ENCODE measurements around the gene KLK6.

The KLK6 gene

DNA sequence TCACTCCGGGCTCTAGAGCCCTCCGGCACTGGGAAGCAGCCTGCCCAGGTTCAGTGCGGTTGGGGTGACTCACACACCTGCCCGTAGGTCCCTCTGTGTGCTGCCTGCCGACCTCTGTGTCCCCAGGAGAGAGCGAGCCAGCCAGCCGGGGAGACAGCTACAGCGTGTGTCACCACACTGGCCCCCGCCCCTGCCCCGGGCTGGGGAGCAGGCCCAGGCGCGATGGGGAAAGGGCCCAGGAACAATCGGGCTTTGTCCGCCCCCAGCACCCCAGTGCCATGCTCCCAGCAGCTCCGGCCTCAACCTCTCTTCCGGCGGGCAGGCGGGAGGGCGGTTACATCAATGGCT lies at the start of gene KLK6:
KLK6 (minus strand) TSS at position 179 of the 348 bp plus-strand sequence. CDS start 1,487 bp downstream, outside the sequence.
- DNase-seq = no peak

DNA sequence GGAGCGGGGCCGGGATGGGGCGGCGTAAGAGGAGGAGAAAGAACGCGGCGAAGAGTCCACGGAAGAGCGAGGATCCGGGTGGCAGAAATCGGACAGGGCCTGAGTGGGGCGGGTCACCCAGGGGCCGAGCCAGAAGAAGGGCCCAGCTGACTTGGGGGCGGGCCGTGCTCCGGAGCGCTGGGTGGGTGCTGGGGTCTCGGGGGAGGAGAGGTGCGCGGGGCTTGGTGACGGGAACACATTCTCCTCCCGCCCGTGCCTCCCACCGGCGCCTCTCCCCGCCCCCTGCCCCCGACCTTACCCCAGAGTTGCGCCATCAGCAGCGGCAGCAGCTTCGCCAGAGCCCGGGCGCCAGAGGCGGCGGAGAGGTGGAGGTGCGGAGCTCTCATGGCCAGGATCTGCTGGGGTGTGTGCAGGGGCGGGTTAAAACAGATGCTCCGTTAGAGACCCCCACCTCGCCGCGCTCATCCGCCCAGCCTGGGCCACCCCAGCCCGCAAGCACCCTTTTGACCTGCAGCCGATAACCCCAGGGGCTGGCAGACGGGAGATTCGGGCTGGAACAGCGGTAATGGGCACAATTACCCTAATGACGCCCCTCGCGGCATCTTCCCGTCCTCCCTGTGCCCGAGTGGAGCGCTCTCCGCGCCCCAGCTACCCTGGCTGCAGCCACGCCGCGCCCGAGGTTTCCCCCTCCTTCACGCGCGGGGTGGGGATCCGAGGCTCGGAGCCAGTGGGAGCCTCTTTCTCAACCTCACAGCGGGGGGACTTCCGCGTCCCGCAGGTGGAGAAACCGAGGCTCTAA lies 49.6 kb upstream of the KLK6 start:
- no peak for DNase-seq

DNA sequence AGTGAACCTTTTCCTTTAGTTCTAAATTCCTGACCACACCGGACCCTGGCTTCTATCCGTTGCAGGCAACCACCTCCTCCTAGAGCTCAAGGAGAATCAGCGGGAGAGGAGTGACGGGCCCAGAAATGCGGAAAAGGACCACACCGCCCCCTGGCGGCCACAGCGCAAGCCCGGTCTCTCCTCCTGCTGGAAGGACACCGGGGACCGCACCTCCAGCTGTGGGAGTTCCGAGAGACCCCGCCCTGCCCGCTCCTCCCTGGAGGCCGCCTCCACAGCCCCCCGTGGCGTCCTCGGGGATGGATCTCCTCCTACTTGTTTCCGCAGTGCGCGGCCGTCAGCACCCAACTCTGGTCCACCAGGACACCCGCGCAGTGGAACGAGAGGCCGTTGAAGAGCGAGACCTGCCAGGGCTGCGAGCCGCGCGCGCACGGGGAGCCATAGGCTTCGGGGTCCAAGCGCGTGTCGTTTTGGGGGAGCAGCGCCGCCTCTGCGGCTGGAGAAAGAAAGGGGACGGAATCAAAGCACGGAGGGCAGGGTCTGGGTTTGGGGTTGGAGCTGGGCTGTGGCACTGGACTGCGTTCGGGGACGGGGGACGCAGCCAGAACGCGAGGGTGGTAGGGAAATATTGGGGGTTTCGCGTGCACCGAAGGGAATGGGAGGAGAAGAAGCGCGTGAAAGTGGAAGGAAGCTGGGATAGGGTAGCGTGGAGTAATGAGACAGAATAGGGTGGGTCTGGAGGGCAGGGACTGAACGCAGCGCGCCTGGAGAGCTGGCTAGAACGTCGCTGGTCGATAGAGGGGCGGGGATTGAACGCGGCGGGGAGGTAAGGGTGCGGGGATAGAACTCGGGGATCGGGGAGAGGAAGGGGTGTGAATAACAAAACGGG lies 47.6 kb upstream of the KLK6 start:
- no peak for DNase-seq

DNA sequence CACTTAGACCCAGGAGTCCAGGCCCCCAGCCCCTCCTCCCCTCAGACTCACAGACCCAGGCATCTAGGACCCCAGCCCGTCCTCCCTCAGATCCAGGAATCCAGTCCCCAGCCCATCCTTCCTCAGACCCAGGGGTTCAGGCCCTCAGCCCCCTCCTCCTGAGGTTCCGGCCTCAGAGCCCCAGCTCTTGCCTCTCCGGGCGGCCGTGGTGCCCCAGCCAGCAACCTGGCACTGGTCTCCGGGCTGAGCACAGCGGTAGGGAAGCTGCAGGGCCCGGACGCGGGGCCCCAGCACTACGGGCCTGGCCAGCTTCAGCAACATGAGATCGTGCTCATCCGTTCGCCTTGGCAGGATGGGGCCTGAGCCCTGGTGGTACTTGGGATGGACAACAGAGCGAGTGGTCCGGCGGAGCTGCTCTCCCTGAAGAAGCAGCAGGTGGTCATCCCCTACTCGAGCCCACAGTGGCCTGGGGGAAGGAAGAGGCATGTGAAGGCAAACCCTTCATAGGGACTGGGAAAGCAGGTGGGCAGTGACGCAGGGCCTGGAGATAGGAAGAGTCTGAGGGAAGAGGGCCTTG lies 46.4 kb upstream of the KLK6 start:
- no peak for DNase-seq

DNA sequence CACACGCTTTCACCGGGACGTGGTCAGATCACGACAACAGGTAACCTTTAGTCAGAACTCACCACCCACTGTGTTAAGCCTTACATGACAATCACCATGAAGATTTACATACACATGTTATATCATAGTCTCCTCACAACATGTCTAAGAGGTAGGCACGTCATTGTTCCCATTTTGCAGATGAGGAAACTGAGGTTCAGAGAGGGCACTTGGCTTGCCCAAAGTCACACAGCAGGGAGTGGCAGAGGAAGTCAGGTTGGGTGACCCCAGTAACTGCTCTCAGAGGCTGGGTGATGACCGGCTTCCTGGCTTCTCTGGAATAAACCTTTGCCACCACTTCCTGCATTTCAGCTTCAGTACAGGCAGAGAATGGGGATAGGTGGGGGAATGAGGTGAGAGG lies 44.9 kb upstream of the KLK6 start:
- no peak for DNase-seq

DNA sequence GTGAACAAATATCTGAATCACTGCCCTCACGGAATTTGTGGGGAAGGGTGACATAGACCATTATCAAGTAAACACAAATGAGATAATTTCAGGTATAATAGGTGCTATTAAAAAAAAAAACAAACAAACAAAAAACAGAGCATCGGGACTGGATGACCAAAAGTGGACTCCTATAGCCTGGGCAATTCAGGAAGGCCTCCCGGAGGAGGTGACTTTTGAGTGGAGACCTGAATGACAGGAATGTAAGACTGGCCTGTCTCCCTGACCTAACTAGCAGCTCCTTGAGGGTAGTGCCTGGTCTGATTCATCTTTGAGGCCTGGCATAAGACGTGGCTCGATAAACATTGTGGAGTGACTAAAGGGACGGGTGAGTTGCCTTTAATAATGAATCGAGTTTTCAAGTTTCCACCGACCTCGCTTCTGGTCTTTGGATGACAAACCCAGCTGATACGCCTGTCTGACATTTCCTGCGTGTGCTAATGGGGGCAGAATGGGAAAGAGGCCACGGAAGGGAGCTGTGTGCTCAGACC lies 43.3 kb upstream of the KLK6 start:
- DNase-seq = no peak

DNA sequence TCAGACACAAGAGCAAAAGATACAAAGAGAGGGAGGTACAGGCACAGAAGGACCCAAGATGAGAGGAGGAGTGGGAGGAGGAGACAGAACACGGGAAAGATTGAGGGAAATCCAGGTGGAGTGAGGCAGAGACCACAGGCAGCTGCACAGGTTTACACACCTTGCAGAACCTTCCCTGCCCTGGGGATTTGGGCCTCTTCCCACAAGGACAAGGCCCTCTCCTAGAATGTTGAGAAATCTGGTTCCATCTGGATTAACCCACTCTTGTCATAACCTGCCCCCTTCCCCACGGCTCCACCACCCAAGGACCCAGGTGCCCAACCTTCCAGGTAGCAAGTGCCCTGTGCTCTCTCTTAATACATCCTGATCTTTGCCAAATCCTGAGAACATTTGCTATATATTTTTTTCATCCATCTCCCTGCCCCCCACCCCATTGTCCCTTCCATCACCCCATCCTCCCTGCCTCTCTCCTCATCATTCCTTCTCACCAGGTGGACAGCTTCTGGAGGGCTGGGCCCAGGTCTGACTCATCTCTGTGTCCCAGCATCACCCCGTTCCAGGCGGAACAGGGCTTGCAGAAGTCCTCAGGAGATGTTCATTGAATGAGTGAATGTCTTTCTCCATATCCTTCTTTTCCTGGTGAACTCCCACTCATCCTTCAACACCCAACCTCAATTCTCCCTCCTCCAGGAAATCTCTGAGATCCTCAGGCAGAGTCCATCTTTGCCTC lies 40.8 kb upstream of the KLK6 start:
- no peak for DNase-seq

DNA sequence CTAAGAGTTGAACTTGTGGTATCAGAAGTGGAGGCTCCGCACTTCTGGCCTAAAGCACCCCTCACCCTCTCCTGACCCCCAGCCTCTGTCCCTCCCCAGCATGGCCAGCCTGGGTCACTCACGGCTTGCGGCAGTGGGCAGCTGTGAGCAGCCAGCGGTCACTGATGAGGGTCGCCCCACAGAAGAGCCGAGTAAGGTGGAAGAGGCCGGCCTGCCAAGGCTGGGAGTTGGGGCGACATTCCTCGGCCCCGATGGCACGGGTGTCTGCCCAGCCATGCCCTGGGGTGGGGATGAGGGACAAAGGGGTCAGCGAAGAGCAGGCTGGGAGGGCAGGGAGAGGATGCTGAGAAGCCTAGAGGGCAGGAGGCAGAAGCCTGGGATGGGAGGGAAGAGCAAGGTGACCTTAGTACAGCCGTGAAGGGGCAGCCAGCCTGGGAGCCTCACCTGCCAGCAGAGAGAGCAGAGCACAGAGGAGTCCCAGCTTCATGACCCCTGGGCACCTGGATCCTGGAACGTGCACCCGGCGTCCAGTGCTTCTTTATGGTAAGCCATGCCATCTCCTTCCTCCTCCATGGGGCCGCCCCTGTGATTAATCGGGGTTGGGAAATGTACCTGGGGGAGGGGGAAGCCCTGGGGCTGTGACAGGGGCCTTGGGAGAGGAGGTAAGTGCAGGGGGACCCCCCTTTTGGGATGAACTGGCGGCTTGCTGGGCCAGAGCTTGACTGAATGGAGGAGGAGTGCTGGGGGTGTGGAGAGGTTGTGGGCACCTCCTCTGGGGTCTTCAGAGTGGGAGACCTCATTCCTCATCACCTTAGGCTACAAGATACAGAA lies 39.9 kb upstream of the KLK6 start:
- DNase-seq = no peak

DNA sequence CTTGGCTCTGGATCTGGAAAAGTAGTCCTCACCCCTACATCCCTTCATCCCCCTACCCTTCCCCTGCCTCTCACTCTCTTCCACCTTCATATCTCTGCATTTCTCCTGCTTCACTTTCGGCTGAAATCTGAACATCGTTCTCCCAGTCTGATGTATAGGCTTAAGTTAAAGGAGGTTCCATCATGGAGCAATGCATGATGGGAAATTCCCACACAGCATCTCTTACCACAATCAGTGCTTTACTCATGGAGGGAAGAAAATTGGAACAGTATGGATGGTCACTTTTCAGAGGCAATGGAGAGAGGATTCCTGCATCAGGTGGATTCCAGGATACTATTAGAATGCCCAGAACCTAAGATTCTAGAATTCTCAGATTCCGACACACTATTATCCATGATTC lies 38.1 kb upstream of the KLK6 start:
- DNase-seq = no peak

DNA sequence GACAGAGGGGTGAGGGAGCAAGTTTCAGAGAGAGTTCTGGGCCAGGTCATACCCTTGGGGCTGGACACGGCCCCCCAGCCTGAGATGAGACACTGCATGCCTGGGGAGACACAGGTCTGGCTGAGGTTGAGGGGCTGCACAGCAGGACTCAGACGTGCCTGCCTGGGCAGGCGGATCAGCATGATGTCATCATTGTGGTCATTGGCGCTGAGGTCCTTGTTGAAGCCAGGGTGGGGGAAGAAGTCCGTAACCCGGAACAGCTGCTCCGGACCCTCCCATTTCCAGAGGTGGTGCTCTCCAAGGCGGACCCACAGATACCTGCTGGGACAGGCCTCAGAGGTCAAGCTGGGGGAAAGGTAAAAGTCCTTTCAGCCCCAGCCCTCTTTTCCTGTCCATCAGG lies 37.0 kb upstream of the KLK6 start:
- DNase-seq = no peak

DNA sequence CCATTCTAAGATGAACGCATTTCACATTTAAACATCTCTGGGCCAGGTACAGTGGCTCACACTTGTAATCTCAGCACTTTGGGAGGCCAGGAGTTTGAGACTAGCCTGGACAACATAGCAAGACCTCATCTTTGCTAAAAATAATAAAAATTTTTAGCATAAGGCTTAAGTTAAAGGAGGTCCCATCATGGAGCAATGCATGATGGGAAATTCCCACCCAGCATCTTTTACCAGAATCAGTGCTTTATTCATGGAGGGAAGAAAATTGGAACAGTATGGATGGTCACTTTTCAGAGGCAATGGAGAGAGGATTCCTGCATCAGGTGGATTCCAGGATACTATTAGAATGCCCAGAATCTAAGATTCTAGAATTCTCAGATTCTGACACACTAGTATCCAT lies 35.9 kb upstream of the KLK6 start:
- DNase-seq = no peak

DNA sequence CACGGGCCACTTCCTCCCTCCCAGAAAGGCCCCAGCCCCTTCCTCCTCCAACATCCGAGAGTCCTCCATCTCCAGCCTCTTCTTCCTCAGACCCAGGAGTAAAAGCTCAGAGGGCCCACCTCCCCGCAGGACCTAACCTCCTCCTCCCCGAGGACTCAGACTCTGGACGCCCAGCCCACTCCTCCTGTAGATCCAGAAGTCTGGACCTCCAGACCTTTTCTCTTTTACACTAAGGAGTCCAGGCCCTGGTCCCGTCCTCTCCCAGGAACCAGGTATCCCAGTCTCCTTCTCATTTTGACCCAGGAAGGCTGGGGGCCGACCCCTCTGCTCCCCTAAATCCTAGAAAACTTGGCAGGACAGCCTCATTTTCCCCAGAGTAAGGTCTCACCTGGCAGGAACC lies 33.9 kb upstream of the KLK6 start:
- DNase-seq = no peak

DNA sequence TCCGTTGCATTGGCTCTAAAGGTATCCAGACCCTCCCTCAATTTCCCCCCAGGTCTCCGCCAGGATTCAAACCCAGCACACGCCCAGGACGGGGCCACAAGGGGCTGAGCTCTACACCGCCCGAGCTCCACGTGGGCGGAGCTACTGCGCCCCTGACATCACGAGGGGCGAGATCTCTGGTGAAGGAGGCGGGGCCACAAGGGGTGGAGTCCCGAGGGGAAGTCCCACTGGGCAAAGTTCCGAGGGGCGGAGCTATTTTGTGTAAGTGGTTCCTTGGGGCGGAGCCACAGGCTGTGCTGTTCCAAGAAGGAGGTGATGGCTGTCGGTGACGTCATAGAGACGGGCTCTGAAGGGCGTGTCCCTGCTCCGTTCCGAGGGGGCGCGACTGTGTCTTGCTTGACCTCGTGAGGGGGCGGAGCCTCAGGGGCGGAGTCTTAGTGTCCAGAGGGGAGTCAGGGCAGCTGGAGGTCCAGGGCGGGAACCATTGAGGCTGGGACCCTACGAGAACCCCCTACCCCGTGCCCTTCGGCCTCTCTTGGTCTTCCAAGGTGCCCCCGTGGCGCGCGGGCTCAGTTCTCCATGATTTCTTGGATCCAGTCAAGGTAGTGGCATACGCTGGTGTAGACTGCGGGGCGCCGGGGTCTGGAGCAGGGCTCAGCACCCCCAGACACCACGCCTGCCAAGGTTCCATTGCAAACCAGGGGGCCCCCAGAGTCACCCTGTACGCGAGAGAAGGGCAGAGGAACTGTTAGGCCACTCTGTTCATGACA lies 33.3 kb upstream of the KLK6 start:
- no peak for DNase-seq

DNA sequence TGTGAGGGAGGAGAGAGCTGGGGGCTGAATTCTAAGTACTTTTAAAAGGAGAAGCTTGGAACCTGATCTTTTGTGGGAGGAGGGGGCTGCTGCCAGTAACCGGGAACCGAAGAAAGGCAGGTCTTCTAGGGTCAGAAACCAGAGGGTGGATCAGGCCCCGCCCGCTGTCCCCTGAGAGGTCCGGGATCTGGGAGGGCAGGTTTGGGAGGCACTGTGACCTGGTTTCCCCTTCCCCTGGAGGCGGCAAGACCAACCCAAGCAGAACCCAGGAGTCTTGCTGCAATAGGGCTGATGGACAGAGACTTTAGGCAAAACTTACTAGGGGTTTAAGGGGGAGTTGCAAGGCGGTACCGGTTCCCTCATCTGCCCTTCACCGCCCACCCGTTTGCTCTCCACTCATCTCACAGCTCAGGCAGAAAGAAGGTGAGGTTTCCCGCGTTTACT lies 32.7 kb upstream of the KLK6 start:
- no peak for DNase-seq

DNA sequence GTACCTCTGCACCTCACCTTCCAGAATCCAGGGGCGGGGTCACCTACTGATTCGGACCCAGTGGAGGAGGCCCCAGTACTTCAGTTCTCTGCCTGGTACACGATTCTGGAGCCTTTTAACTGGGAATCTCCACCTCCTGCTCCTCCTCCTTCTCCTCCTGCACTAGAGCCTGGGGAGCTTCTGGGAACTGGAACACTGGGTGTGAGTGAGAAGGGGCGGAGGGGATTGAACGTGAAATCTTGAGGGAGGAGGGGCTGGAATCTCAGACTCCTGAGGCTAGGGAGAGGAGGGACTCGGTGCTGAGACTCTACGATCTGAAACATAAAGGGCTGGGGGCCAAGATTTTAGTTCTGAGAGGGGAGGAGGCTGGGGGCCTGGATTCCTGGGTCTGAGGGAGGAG lies 32.1 kb upstream of the KLK6 start, which contains the start of gene KLK8:
KLK8 (minus strand) TSS at position 90 of the 400 bp plus-strand sequence. CDS start 437 bp downstream, outside the sequence.
- no peak for DNase-seq

DNA sequence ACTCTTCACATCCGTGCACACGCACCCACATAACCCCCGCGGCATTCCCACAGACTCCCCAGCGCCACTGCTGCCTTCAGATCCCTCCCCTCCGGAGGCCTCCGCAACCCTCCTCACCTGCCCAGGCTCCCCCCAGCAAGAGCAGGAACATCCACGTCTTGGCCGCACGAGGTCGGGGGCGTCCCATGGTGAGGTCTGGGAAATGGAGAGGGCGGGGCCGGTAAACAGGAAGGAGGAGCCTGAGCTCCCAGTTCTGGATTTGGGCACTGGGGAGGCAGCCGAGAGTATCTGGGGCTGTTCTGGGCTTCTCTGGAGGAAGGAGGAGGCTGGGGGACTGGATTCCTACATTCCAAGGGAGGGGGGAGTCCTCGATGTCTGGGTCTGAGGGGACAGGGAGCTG lies 31.6 kb upstream of the KLK6 start:
- no peak for DNase-seq

DNA sequence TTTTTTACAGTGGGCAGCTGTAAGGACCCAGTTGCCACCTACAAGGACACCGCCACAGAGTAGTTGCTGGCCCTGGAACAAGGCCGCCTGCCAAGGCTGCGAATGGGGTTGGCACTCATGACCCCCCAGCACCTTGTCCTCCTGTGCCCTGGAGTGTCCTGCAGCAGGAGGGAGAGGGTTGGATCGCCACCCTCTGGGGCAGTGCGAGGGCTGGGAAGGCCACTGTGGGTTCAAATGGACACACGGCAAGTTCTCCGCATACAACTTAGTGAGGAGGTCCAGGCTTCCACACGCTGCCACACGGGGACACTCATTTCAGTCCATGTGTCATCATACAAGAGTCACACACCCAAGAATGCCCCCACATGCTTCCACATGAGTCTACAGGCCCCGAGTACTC lies 31.0 kb upstream of the KLK6 start:
- no peak for DNase-seq

DNA sequence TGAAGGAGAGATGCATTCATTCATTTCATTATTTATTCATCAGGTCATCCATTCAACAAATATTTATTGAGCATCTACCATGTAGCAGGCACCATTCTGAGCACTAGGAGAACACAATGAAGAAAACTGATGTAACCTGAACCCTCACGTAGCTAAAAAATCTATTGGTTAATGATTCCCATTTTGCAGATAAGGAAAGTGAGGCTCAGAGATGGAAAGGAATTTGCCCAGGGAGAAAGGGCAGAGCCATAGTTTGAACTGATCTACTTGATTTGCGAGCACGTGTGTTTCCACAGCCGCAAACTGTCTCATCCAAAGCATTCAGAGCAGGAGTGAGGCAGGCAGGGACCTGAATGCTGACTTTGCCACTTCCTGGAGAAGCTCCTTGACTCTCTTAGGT lies 29.3 kb upstream of the KLK6 start:
- no peak for DNase-seq

DNA sequence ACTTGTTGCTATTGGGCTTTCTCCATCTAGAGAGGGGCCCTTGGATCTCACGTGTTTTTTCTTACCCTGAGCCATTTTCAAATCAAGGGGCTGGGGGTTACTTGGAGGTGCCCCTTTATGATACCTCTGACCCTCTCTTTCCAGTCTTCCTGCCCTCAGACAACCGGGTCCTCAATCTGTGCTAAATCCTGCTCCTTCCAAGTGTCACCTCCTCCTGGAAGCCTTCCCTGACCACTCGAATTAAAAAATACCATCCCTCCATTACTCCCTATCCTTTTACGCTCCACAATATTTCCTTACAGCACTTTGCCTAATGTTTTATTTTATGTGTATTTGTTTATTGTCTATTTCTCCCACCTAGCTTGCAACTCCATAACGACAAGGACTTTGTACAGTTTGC lies 28.7 kb upstream of the KLK6 start:
- no peak for DNase-seq

DNA sequence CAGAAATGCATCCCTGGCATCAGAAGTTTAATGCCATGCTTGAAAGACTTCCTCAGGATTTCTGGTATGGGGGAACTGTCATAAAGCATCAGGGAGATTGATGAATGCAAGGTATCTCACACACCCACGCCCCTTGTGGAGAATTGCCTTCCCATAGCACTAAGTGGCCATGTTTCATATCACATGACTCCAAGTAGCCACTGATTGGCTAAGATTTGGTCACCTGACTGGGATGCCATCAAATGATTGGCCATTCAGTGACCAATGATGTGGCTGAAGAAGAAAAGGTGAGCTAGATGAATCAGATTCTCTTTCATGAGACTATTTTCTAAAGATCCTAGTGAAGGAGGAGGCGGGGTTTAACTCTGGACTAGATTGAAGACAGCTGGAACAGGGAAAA lies 24.7 kb upstream of the KLK6 start:
- DNase-seq = no peak

DNA sequence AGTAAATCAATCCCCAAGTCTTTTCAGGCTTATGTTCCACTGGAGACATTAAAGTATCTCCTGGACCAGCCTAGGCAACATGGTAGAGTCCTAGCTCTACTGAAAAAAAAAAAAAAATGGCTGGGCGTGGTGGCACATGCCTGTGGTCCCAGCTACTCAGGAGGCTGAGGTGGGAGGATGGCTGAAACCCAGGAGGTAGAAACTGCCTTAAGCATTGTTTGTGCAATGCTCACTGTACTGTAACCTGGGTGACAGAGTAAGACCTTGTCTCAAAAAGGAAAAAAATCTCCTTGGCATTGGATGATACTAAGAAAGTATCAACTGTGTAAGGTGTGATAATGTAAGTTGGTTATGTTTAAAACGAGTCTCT lies 23.3 kb upstream of the KLK6 start:
- no peak for DNase-seq
